Measurements from ENCODE around the gene B3GAT2. TPM values are rescaled to one million over a fixed set of nuclear protein-coding genes. Genes with fewer than 3 reads are reported as not detected.

B3GAT2 gene
- total RNA-seq, 1 experiment from 2014 or later = 0.22 TPM

- Histone ChIP-seq H4K8ac (replicated peaks; ENCODE audit: insufficient read length, low read depth, low read length) (no peak overlapping the region), H2AFZ (ENCODE audit: low read length) (no peak overlapping the region), H3K18ac (ENCODE audit: insufficient read length, low read depth, low read length) (no peak overlapping the region), H3K27me3 (ENCODE audit: insufficient read depth, low read length) (no peaks in the 10 kb centered on the region), H3K9me3 (ENCODE audit: control insufficient read depth, low read depth, low read length) (no peaks in the 10 kb centered on the region), H3T11ph (ENCODE audit: low read length) (no peak overlapping the region), H2BK20ac (ENCODE audit: low read depth, low read length, poor library complexity, severe bottlenecking) (no peak overlapping the region), H2BK120ac (ENCODE audit: low read depth, low read length, poor library complexity, severe bottlenecking) (no peak overlapping the region), H4K91ac (ENCODE audit: insufficient read length, low read depth, low read length) (no peak overlapping the region), H3K4ac (ENCODE audit: low read depth, low read length) (no peak overlapping the region), H3K23ac (ENCODE audit: insufficient read length, low read depth, low read length) (no peak overlapping the region), H2BK12ac (ENCODE audit: insufficient read length, low read depth, low read length) (no peak overlapping the region), H2AK5ac (ENCODE audit: insufficient read length, low read length) (no peak overlapping the region), H3K27ac (ENCODE audit: insufficient read length, low read depth, low read length) (no peak overlapping the region), H3K14ac (ENCODE audit: insufficient read depth, low read length) (no peak overlapping the region), H4K5ac (ENCODE audit: insufficient read length, low read depth, low read length) (no peak overlapping the region), H3K79me1 (ENCODE audit: insufficient read depth, low read depth, low read length, poor library complexity, severe bottlenecking) (no peaks in the 10 kb centered on the region), H3K56ac (ENCODE audit: insufficient read length, low read depth, low read length) (no peak overlapping the region), H3K23me2 (ENCODE audit: insufficient read length, low read depth, low read length, poor library complexity, severe bottlenecking) (no peaks in the 10 kb centered on the region), H2BK5ac (ENCODE audit: insufficient read length, low read length) (no peak overlapping the region), H3K4me2 (ENCODE audit: insufficient read depth, insufficient read length, low read length) (no peak overlapping the region), H3K4me1 (ENCODE audit: insufficient read depth, low read length) (no peaks in the 10 kb centered on the region), H2BK15ac (ENCODE audit: low read depth, low read length) (no peak overlapping the region), H3K79me2 (ENCODE audit: insufficient read depth, low read length) (no peaks in the 10 kb centered on the region), H4K20me1 (ENCODE audit: control insufficient read depth, insufficient read depth, insufficient read length) (no peaks in the 10 kb centered on the region), H3K9ac (ENCODE audit: extremely low read depth, insufficient read length, low read length) (no peak overlapping the region)
- TF ChIP-seq CTCF (conservative IDR thresholded peaks at IDR 0.05) = no peak
- Mint-ChIP-seq H3K9me3 (peaks cover 0 to 4% of the 10 kb centered on the region in 2 experiments; a peak in 1 of 5 replicates), H3K4me1 (peaks cover 2 to 3% of the 10 kb centered on the region in 2 experiments; a peak in 1 of 4 replicates), H3K27me3 (ENCODE audit: low read depth) (no peaks in the 10 kb centered on the region), H3K36me3 (ENCODE audit: insufficient read depth in 1 of 3, low read depth in 3 of 3) (peaks cover 0 to 1% (median 0%) of the 10 kb centered on the region in 3 experiments; a peak in 1 of 7 replicates), H3K27ac (no peak overlapping the region), H3K4me3 (no peak overlapping the region)
- WGBS (ENCODE audit: extremely low coverage, insufficient read length, low lambda C conversion rate) = no CpG with 5 or more reads among the region's 3 CpGs
- DNase-seq = no peak
Observed at GRCh38 chr6:70831427-70831826, 125.4 kb downstream of the B3GAT2 start.

All from H9 (cell line).